ENCODE results near the gene GSK3A. TPM values are rescaled to one million over a fixed set of nuclear protein-coding genes. Genes with fewer than 3 reads are reported as not detected.
"Not testable (repeated sequence)": the region's sequence is repeated elsewhere in the genome, so short reads cannot be mapped to it uniquely, and the experiment has no call there.

GSK3A gene
- total RNA-seq, 1 experiment from 2014 or later: 70.1 TPM

DNA sequence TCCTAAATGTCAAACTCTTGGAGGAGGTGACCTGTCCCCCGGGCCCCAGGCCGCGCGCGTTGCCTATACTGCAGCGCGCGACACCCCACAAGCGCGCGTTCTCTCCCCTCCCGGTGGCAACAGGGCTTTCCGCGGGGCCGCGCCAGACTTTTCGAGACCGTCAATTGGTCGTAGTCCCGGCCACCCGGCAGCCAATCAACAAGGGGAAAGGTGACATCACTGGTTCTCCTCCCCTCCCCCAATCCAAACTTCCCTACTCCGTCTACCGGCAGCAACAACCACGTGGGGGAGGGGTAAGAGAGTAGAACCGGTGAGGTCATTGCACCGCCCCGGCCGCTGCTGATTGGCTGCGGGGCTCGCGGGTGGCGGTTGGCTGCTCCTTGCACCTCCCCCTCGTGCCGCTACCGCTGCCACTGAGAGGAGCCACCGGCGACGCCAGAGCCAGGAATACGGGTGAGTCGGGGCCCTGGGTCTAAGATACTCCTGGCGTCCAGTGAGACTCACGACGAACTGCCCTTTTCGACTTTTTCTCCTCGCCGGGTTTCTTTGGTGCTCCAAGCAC is 25.8 kb upstream of the GSK3A start:
- intact Hi-C loops (cut with micrococcal nuclease; ENCODE audit: unreplicated experiment): loop anchor here (2.0 kb wide), 1 partner anchor 13 kb away; the partner anchor contains the start of gene ERF
- Histone ChIP-seq H3K36me3 (ENCODE audit: insufficient read depth, low read length, poor library complexity, severe bottlenecking) (peaks cover 2% of the 10 kb centered on the region), H3K4me1 (ENCODE audit: insufficient read depth, low read length, poor library complexity, severe bottlenecking) (peaks cover 18% of the 10 kb centered on the region), H3K9me3 (ENCODE audit: low read depth, low read length, poor library complexity, severe bottlenecking) (no peaks in the 10 kb centered on the region), H3K27ac (ENCODE audit: low read depth, low read length, poor library complexity, severe bottlenecking) (peak overlapping the region; percentile 99), H3K4me3 (ENCODE audit: low read depth, low read length, poor library complexity, severe bottlenecking) (peak overlapping the region; percentile 62), H3K27me3 (replicated peaks; ENCODE audit: insufficient read depth, low read depth, low read length, poor library complexity) (no peaks in the 10 kb centered on the region)
- ChIA-PET CTCF (no interaction called here), POLR2A (ENCODE audit: low non-redundant PET) (no interaction called here)
- TF ChIP-seq, protein P1, sequence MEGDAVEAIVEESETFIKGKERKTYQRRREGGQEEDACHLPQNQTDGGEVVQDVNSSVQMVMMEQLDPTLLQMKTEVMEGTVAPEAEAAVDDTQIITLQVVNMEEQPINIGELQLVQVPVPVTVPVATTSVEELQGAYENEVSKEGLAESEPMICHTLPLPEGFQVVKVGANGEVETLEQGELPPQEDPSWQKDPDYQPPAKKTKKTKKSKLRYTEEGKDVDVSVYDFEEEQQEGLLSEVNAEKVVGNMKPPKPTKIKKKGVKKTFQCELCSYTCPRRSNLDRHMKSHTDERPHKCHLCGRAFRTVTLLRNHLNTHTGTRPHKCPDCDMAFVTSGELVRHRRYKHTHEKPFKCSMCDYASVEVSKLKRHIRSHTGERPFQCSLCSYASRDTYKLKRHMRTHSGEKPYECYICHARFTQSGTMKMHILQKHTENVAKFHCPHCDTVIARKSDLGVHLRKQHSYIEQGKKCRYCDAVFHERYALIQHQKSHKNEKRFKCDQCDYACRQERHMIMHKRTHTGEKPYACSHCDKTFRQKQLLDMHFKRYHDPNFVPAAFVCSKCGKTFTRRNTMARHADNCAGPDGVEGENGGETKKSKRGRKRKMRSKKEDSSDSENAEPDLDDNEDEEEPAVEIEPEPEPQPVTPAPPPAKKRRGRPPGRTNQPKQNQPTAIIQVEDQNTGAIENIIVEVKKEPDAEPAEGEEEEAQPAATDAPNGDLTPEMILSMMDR (conservative IDR thresholded peaks at IDR 0.05; ENCODE audit: low read depth, low read length): no peak
- no peak for TF ChIP-seq EZH2 (IDR thresholded peaks at IDR 0.05; ENCODE audit: borderline replicate concordance, low read depth, low read length, poor library complexity, severe bottlenecking)
- DNase-seq (ENCODE audit: low spot score): peak; percentile 100
- no TSS peak for BruUV-seq (replicated peaks)

DNA sequence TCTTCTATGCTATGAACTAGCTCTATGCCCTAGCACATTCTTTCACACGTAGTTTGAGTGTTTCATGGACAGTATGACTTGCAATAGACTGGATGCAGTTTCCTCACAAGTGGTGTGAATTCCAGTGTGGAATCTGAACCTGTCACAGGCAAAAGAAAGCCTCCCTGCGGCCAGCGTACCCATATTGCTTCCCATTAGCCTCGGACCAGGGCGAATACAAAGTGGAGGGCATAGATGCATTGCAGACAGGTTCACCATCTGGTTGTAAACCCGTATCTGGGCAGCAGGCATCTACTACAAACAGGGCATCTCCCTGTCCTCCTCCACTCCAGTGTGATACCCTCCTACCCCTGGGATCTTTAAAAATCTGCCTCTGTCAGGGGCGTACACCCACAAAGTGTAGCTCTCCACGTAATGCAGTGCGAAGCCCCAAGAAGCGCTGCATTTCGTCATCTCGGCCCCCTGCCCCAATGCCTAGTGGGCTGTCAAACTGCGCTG is 25.3 kb upstream of the GSK3A start:
- POLR2A ChIA-PET (ENCODE audit: low non-redundant PET): interaction anchor here (0.7 kb wide), 1 partner anchor 47 kb away, joined by 3 read pairs; no protein-coding TSS in a partner anchor
- no peaks in the 10 kb centered on the region for H3K27me3 ChIP-seq (replicated peaks; ENCODE audit: insufficient read depth, low read depth, low read length, poor library complexity)

DNA sequence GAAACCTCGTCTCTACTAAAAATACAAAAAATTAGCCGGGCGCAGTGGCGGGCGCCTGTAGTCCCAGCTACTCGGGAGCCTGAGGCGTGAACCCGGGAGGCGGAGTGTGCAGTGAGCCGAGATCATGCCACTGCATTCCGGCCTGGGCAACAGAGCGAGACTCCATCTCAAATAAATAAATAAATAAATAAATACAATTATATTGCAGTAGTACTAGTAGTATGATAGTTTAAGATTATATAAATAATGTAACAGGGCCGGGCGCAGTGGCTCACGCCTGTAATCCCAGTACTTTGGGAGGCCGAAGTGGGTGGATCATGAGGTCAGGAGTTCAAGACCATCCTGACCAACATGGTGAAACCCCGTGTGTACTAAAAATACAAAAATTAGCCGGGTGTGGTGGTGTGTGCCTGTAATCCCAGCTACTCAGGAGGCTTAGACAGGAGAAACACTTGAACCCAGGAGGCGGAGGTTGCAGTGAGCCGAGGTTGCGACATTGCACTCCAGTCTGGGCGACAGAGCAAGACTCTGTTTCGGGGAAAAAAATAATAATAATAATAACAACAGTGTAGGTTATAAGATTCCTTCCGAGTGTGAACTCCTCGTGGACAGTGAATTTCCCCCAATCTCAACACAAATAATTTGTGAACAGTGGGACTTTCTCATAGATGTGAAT is 24.7 kb upstream of the GSK3A start:
- intact Hi-C loops (cut with micrococcal nuclease; ENCODE audit: unreplicated experiment); H3K9me3 ChIP-seq (ENCODE audit: low read depth, low read length, poor library complexity, severe bottlenecking); H3K27me3 ChIP-seq (replicated peaks; ENCODE audit: insufficient read depth, low read depth, low read length, poor library complexity); H3K36me3 ChIP-seq (ENCODE audit: insufficient read depth, low read length, poor library complexity, severe bottlenecking); DNase-seq (ENCODE audit: low spot score); BruUV-seq (replicated peaks); CTCF ChIA-PET: not testable (repeated sequence)
- POLR2A ChIA-PET (ENCODE audit: low non-redundant PET): interaction anchor here (0.7 kb wide), 1 partner anchor 46 kb away, joined by 3 read pairs; no protein-coding TSS in a partner anchor
- Histone ChIP-seq H3K4me1 (ENCODE audit: insufficient read depth, low read length, poor library complexity, severe bottlenecking) (peaks cover 18% of the 10 kb centered on the region), H3K27ac (ENCODE audit: low read depth, low read length, poor library complexity, severe bottlenecking) (peak overlapping the region; percentile 99), H3K4me3 (ENCODE audit: low read depth, low read length, poor library complexity, severe bottlenecking) (peak overlapping the region; percentile 62)

More for the DNA sequence above, 25.3 kb upstream of the GSK3A start:
- intact Hi-C loops (cut with micrococcal nuclease; ENCODE audit: unreplicated experiment): loop anchor here (2.0 kb wide), 1 partner anchor 13 kb away; the partner anchor contains the start of gene ERF
- peak overlapping the region; percentile 62 for H3K4me3 ChIP-seq (ENCODE audit: low read depth, low read length, poor library complexity, severe bottlenecking)
- peak overlapping the region; percentile 99 for H3K27ac ChIP-seq (ENCODE audit: low read depth, low read length, poor library complexity, severe bottlenecking)
- H3K36me3 ChIP-seq (ENCODE audit: insufficient read depth, low read length, poor library complexity, severe bottlenecking): no peaks in the 10 kb centered on the region
- H3K4me1 ChIP-seq (ENCODE audit: insufficient read depth, low read length, poor library complexity, severe bottlenecking): peaks cover 18% of the 10 kb centered on the region
- TSS peak; percentile 97 for BruUV-seq (replicated peaks)
- CTCF ChIA-PET: no interaction called here
- no peak for DNase-seq (ENCODE audit: low spot score)
- H3K9me3 ChIP-seq (ENCODE audit: low read depth, low read length, poor library complexity, severe bottlenecking): no peaks in the 10 kb centered on the region
- no peak for TF ChIP-seq EZH2 (IDR thresholded peaks at IDR 0.05; ENCODE audit: borderline replicate concordance, low read depth, low read length, poor library complexity, severe bottlenecking)
- TF ChIP-seq, protein P1 (conservative IDR thresholded peaks at IDR 0.05; ENCODE audit: low read depth, low read length): no peak

DNA sequence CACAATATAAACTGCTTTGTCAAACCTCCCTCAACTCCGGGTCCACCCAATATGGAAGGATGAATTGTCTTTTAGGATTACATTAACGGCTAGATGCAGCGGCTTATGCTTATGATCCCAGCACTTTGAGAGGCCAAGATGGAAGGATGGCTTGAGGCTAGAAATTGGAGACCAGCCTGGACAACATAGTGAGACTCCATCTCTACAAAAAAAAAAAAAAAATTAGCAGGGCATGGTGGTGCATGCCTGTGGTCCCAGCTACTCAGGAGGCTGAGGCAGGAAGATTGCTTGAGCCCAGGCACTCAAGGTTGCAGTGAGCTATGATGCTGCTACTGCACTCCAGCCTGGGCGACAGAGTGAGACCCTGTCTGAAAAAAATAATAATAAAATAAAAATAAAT is 23.7 kb upstream of the GSK3A start:
- not testable (repeated sequence) for BruUV-seq (replicated peaks)

More for the DNA sequence above, 23.7 kb upstream of the GSK3A start:
- H3K27me3 ChIP-seq (replicated peaks; ENCODE audit: insufficient read depth, low read depth, low read length, poor library complexity); POLR2A ChIA-PET (ENCODE audit: low non-redundant PET); DNase-seq (ENCODE audit: low spot score); H3K27ac ChIP-seq (ENCODE audit: low read depth, low read length, poor library complexity, severe bottlenecking); H3K9me3 ChIP-seq (ENCODE audit: low read depth, low read length, poor library complexity, severe bottlenecking); H3K36me3 ChIP-seq (ENCODE audit: insufficient read depth, low read length, poor library complexity, severe bottlenecking); H3K4me3 ChIP-seq (ENCODE audit: low read depth, low read length, poor library complexity, severe bottlenecking); CTCF ChIA-PET; intact Hi-C loops (cut with micrococcal nuclease; ENCODE audit: unreplicated experiment): not testable (repeated sequence)
- peaks cover 18% of the 10 kb centered on the region for H3K4me1 ChIP-seq (ENCODE audit: insufficient read depth, low read length, poor library complexity, severe bottlenecking)
